ENCODE results near the gene KNCN. TPM values are rescaled to one million over a fixed set of nuclear protein-coding genes. Genes with fewer than 3 reads are reported as not detected.

The KNCN gene
- total RNA-seq, 1 donor from 2014 or later = not detected

DNA sequence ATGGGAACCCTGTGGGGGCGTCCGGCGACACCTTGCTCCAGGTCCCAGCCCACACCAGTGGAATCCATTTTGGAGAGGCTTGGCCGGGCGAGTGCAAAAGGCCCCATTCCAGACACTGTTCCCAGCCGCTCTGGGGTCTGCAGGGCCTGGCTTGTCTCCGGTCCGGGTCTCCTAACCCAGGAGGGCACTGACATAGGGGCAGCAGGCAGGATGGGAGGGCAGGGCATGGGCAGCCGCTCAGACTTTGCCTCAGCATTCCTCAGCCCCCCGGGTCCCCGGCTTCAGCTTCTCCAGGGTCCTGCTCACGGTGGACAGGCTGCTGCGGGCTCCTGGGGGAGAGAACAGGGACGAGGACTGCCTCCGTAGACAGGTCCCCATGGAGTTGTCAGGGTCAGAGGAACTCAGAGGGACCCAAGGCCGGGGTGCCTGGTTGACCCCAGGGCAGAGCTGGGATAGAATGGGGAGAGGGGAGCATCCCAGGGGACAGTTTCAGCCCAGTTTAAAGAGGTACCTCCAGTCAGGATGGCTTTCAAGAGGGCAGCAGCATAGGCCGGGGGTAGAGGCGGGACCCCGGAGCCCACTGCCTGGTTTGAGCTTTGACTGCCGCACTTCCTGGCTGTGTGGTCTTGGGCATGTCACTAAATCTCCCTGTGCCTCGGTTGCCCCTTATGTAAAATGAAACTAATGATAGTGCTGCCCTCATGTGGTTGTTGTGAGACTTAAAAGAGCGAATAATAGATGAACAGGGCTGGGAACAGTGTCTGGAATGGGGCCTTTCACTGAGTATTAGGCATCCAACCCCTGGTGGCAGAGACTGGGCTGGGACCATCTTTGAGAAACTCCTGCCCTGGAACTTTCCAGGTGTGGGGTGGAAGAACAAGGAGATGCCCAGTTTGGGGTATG is 3.7 kb downstream of the KNCN start:
- no peak for DNase-seq
- peaks cover 45% of the 10 kb centered on the region for H3K27me3 ChIP-seq (ENCODE audit: low read depth)
- intact Hi-C loops (cut with DNase I) = no loop called here
- TF ChIP-seq, protein P1, sequence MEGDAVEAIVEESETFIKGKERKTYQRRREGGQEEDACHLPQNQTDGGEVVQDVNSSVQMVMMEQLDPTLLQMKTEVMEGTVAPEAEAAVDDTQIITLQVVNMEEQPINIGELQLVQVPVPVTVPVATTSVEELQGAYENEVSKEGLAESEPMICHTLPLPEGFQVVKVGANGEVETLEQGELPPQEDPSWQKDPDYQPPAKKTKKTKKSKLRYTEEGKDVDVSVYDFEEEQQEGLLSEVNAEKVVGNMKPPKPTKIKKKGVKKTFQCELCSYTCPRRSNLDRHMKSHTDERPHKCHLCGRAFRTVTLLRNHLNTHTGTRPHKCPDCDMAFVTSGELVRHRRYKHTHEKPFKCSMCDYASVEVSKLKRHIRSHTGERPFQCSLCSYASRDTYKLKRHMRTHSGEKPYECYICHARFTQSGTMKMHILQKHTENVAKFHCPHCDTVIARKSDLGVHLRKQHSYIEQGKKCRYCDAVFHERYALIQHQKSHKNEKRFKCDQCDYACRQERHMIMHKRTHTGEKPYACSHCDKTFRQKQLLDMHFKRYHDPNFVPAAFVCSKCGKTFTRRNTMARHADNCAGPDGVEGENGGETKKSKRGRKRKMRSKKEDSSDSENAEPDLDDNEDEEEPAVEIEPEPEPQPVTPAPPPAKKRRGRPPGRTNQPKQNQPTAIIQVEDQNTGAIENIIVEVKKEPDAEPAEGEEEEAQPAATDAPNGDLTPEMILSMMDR (IDR thresholded peaks at IDR 0.05) = peak; percentile 34
- H3K36me3 ChIP-seq = no peaks in the 10 kb centered on the region
- no peak overlapping the region for H3K4me3 ChIP-seq
- H3K9me3 ChIP-seq = no peaks in the 10 kb centered on the region
- ATAC-seq = peak in 1 of 2 donors; percentile 36
- H3K27ac ChIP-seq = no peak overlapping the region
- H3K4me1 ChIP-seq = no peaks in the 10 kb centered on the region

- Histone ChIP-seq H3K27me3 (ENCODE audit: low read depth) (peaks cover 45% of the 10 kb centered on the region), H3K27ac (no peak overlapping the region), H3K9me3 (no peaks in the 10 kb centered on the region), H3K36me3 (no peaks in the 10 kb centered on the region), H3K4me3 (no peak overlapping the region), H3K4me1 (no peaks in the 10 kb centered on the region)
- TF ChIP-seq, protein P1 (IDR thresholded peaks at IDR 0.05) = no peak
- no peak for DNase-seq
- intact Hi-C loops (cut with DNase I) = no loop called here
- no peak for ATAC-seq
Measured at GRCh38 chr1:46546210-46546609, 5.2 kb downstream of the KNCN start.

DNA sequence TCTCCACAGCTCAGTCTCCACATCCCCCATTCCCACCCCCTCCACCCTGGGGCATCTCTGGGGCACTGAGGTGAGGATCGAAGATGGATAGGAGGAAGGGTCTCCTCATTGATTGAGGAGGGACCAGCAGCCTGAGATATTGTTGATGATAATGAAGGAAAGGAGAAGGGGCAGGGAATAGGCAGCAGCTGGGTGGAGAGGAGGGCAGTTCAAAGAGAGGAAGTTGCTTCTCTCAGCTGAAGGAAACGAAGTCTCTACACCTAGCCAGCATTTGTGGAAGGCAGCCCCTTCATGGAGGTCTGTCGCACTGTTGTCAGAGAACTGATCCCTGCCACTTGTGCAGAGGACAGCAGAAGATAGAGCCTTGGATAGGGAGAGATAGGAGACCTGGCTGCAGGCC is 5.7 kb downstream of the KNCN start:
- no peaks in the 10 kb centered on the region for H3K36me3 ChIP-seq
- TF ChIP-seq, protein P1 (IDR thresholded peaks at IDR 0.05) = no peak
- H3K27ac ChIP-seq = no peak overlapping the region
- no peaks in the 10 kb centered on the region for H3K9me3 ChIP-seq
- intact Hi-C loops (cut with DNase I) = no loop called here
- peaks cover 41% of the 10 kb centered on the region for H3K27me3 ChIP-seq (ENCODE audit: low read depth)
- ATAC-seq = no peak
- no peak overlapping the region for H3K4me3 ChIP-seq
- no peak for DNase-seq
- H3K4me1 ChIP-seq = no peaks in the 10 kb centered on the region

- Histone ChIP-seq H3K4me3 (no peak overlapping the region), H3K9me3 (no peaks in the 10 kb centered on the region), H3K4me1 (no peaks in the 10 kb centered on the region), H3K36me3 (no peaks in the 10 kb centered on the region), H3K27me3 (ENCODE audit: low read depth) (peaks cover 35% of the 10 kb centered on the region), H3K27ac (no peak overlapping the region)
- TF ChIP-seq, protein P1 (IDR thresholded peaks at IDR 0.05) = no peak
- intact Hi-C loops (cut with DNase I) = no loop called here
- DNase-seq = no peak
- no peak for ATAC-seq
Measured at GRCh38 chr1:46544561-46545240, 6.7 kb downstream of the KNCN start.

- intact Hi-C loops (cut with DNase I) = no loop called here
- H3K36me3 ChIP-seq = no peaks in the 10 kb centered on the region
- H3K9me3 ChIP-seq = no peaks in the 10 kb centered on the region
- no peak overlapping the region for H3K4me3 ChIP-seq
- H3K27me3 ChIP-seq (ENCODE audit: low read depth) = peaks cover 42% of the 10 kb centered on the region
- DNase-seq (no peak), ATAC-seq (no peak)
- TF ChIP-seq, protein P1 (IDR thresholded peaks at IDR 0.05) = no peak
- no peak overlapping the region for H3K27ac ChIP-seq
- no peaks in the 10 kb centered on the region for H3K4me1 ChIP-seq
Measured at GRCh38 chr1:46543761-46544560, 7.5 kb downstream of the KNCN start.

Measured in lower lobe of right lung (tissue), 2 donors.